ENCODE measurements around the gene SH3GL1.
A peak's percentile ranks its signal among the peaks of the same experiment; 100 is the strongest.
"Not testable (repeated sequence)": the region's sequence is repeated elsewhere in the genome, so short reads cannot be mapped to it uniquely, and the experiment has no call there.

Gene SH3GL1

GRCh38 chr19:4354282-4354681, 46.1 kb downstream of the SH3GL1 start:
- TF ChIP-seq, protein P1, sequence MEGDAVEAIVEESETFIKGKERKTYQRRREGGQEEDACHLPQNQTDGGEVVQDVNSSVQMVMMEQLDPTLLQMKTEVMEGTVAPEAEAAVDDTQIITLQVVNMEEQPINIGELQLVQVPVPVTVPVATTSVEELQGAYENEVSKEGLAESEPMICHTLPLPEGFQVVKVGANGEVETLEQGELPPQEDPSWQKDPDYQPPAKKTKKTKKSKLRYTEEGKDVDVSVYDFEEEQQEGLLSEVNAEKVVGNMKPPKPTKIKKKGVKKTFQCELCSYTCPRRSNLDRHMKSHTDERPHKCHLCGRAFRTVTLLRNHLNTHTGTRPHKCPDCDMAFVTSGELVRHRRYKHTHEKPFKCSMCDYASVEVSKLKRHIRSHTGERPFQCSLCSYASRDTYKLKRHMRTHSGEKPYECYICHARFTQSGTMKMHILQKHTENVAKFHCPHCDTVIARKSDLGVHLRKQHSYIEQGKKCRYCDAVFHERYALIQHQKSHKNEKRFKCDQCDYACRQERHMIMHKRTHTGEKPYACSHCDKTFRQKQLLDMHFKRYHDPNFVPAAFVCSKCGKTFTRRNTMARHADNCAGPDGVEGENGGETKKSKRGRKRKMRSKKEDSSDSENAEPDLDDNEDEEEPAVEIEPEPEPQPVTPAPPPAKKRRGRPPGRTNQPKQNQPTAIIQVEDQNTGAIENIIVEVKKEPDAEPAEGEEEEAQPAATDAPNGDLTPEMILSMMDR (conservative IDR thresholded peaks at IDR 0.05; ENCODE audit: low read depth, low read length), result no peak

GRCh38 chr19:4352701-4353121, 47.6 kb downstream of the SH3GL1 start:
- Histone ChIP-seq H3K79me2 (ENCODE audit: insufficient read depth, low read depth) (no peaks in the 10 kb centered on the region), H3K9ac (no peak overlapping the region), H3K4me2 (no peak overlapping the region), H3K4me3 (IDR thresholded peaks at IDR 0.05; ENCODE audit: insufficient read depth, low read depth, low read length) (no peak overlapping the region), H3K27me3 (ENCODE audit: insufficient read depth, low read depth) (no peaks in the 10 kb centered on the region), H3K27ac (no peak overlapping the region), H4K20me1 (ENCODE audit: insufficient read depth) (no peaks in the 10 kb centered on the region), H3K36me3 (ENCODE audit: insufficient read depth) (no peaks in the 10 kb centered on the region), H3K4me1 (ENCODE audit: low read depth, poor library complexity, severe bottlenecking) (no peaks in the 10 kb centered on the region), H2AFZ (ENCODE audit: low read depth) (no peak overlapping the region)
- TF ChIP-seq, protein P1 (conservative IDR thresholded peaks at IDR 0.05; ENCODE audit: low read depth, low read length), result peak; percentile 79

More at GRCh38 chr19:4354282-4354681, 46.1 kb downstream of the SH3GL1 start:
- Histone ChIP-seq H3K27me3 (ENCODE audit: insufficient read depth, low read depth) (no peaks in the 10 kb centered on the region), H3K9ac (no peak overlapping the region), H3K36me3 (ENCODE audit: insufficient read depth) (no peaks in the 10 kb centered on the region), H3K79me2 (ENCODE audit: insufficient read depth, low read depth) (no peaks in the 10 kb centered on the region), H3K4me1 (ENCODE audit: low read depth, poor library complexity, severe bottlenecking) (no peaks in the 10 kb centered on the region), H4K20me1 (ENCODE audit: insufficient read depth) (no peaks in the 10 kb centered on the region), H3K4me3 (IDR thresholded peaks at IDR 0.05; ENCODE audit: insufficient read depth, low read depth, low read length) (no peak overlapping the region), H3K27ac (no peak overlapping the region), H2AFZ (ENCODE audit: low read depth) (no peak overlapping the region), H3K4me2 (no peak overlapping the region)

GRCh38 chr19:4350726-4351125, 49.6 kb downstream of the SH3GL1 start:
- Histone ChIP-seq H3K79me2 (ENCODE audit: insufficient read depth, low read depth) (no peaks in the 10 kb centered on the region), H4K20me1 (ENCODE audit: insufficient read depth) (no peaks in the 10 kb centered on the region), H3K27ac (no peak overlapping the region), H3K9ac (no peak overlapping the region), H3K27me3 (ENCODE audit: insufficient read depth, low read depth) (no peaks in the 10 kb centered on the region), H3K4me3 (IDR thresholded peaks at IDR 0.05; ENCODE audit: insufficient read depth, low read depth, low read length) (no peak overlapping the region), H3K4me2 (no peak overlapping the region), H2AFZ (ENCODE audit: low read depth) (no peak overlapping the region), H3K4me1 (ENCODE audit: low read depth, poor library complexity, severe bottlenecking) (no peaks in the 10 kb centered on the region), H3K36me3 (ENCODE audit: insufficient read depth) (no peaks in the 10 kb centered on the region)
- TF ChIP-seq, protein P1 (conservative IDR thresholded peaks at IDR 0.05; ENCODE audit: low read depth, low read length), result no peak

- H3K27me3 ChIP-seq (ENCODE audit: insufficient read depth, low read depth), result no peaks in the 10 kb centered on the region
- no peaks in the 10 kb centered on the region for H3K4me1 ChIP-seq (ENCODE audit: low read depth, poor library complexity, severe bottlenecking)
Measured at GRCh38 chr19:4350111-4350510, 50.2 kb downstream of the SH3GL1 start.

DNA sequence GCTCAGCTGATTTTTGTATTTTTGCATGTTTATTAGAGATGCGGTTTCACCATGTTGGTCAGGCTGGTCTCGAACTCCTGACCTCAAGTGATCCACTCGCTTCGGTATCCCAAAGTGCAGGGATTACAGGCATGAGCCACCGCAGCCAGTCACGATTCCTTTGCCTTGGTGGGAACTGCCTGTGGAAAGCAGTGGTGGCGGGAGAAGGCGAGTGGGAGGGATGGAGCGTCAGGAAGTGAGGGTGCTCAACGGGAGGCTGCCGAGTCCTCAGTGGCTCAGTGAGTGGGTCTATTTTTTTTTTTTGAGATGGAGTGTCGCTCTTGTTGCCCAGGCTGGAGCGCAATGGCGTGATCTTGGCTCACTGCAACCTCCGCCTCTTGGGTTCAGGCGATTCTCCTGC, 51.1 kb downstream of the SH3GL1 start:
- H2AFZ ChIP-seq (ENCODE audit: low read depth); H3K4me2 ChIP-seq; H3K79me2 ChIP-seq (ENCODE audit: insufficient read depth, low read depth); H3K27ac ChIP-seq; H3K9ac ChIP-seq; H3K4me1 ChIP-seq (ENCODE audit: low read depth, poor library complexity, severe bottlenecking); H4K20me1 ChIP-seq (ENCODE audit: insufficient read depth); H3K27me3 ChIP-seq (ENCODE audit: insufficient read depth, low read depth); H3K4me3 ChIP-seq (IDR thresholded peaks at IDR 0.05; ENCODE audit: insufficient read depth, low read depth, low read length); H3K36me3 ChIP-seq (ENCODE audit: insufficient read depth): not testable (repeated sequence)

More at GRCh38 chr19:4350111-4350510, 50.2 kb downstream of the SH3GL1 start:
- H3K4me2 ChIP-seq, result no peak overlapping the region
- H3K36me3 ChIP-seq (ENCODE audit: insufficient read depth), result no peaks in the 10 kb centered on the region
- TF ChIP-seq, protein P1 (conservative IDR thresholded peaks at IDR 0.05; ENCODE audit: low read depth, low read length), result no peak
- H2AFZ ChIP-seq (ENCODE audit: low read depth), result no peak overlapping the region
- no peak overlapping the region for H3K4me3 ChIP-seq (IDR thresholded peaks at IDR 0.05; ENCODE audit: insufficient read depth, low read depth, low read length)
- no peak overlapping the region for H3K9ac ChIP-seq
- H3K27ac ChIP-seq, result no peak overlapping the region
- no peaks in the 10 kb centered on the region for H3K79me2 ChIP-seq (ENCODE audit: insufficient read depth, low read depth)
- no peaks in the 10 kb centered on the region for H4K20me1 ChIP-seq (ENCODE audit: insufficient read depth)

Data from KMS-11 (cell line).